C4-2B (cell line): ENCODE measurements around the gene RDH13.

Source experiments
- H3K27ac ChIP-seq: fragments of 450-650 bp; 2 replicates; pipeline ENCODE4 v1.5.1; 2017
- CTCF ChIP-seq: fragments of 450-650 bp; conservative IDR thresholded peaks from 2 replicates; pipeline ENCODE4 v1.5.1; 2017; ENCODE audit warnings: mild to moderate bottlenecking
- ZFX ChIP-seq: fragments of 450-650 bp; IDR thresholded peaks from 2 replicates; pipeline ENCODE4 v1.6.1; 2017

The RDH13 gene

GRCh38 chr19:55079400-55080038 lies 16.6 kb upstream of the RDH13 start:
- no peak overlapping the region for H3K27ac ChIP-seq
- TF ChIP-seq ZFX (no peak), CTCF (no peak)

- H3K27ac ChIP-seq: no peak overlapping the region
- TF ChIP-seq CTCF: no peak
These were observed 16.0 kb upstream of the RDH13 start for GRCh38 chr19:55078996-55079395.

DNA sequence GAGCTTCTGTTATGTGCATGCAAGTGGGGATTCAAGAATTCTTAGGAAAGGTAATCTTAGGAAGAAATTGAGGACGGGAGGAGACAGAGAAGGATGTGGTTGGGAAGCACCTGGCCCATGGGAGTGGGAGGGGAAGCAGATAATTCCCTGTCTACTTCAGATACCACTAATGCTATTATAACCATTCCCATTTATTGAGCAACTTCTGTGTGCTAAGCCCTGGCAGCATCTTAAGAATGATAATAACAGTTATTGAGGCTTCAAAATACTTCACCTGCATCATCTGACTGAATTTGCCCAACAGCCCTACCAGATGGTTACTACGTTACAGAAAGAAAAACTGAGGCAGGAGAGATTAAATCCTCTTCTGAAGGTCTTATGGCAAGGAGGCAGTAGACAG lies 14.2 kb upstream of the RDH13 start:
- TF ChIP-seq CTCF: no peak
- TF ChIP-seq ZFX: no peak
- H3K27ac ChIP-seq: no peak overlapping the region

DNA sequence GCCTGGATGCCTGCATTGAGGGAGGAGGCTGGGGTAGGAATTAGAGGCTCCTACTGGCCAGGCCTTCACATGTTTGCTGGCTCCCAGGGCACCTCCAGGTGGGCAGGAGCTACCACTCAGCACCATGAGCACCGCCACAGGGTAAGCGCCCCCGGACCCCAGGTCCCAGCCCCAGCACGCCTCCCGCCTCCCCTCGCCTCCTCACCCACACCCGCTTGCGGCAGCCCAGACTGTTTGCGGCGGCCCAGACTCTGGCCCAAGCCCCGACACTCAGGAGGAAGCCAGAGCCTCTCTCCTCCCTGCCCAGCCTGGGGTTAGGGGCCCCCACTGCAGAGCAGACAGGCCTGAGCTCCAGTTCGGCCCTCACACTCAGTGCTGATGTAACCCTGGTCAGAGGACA lies 13.4 kb upstream of the RDH13 start:
- TF ChIP-seq ZFX (no peak), CTCF (no peak)
- no peak overlapping the region for H3K27ac ChIP-seq

DNA sequence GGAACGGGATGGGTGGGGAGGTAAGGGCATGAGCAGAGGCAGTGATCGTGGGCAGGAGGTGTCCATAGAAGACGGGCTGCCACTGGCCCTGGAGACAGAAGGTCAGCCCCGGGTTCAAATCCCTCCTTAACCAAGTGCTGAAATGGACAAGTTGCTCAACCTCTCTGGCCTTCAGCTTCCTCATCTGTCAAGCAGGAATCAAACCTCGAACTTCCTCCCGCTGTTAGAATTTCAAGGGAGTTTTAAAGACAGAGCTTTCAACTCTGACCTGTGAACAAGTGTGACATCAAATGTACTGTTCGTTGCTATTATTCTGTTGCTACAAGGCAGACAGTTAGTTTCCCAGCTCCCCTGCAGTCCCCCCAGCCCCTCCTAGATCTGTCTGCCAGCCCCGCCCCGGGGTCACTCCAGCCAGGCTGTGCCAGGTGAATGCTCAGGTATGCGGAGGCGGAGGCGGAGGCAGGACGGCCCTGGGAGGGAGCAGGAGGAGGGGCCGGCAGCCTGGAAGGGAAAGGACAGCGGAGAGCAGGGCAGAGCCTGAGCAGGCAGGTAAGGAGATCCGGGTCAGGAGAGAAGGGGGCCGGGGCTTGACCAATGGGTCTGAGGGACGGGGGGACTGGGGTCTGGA lies 12.5 kb upstream of the RDH13 start, which contains the start of gene EPS8L1:
Gene EPS8L1 (plus strand): TSS at position 499 of the 628 bp plus-strand sequence. CDS start 576 bp downstream, outside the sequence.
- no peak within 1 kb of the TSS for H3K27ac ChIP-seq
- TF ChIP-seq CTCF: no peak
- no peak for TF ChIP-seq ZFX

DNA sequence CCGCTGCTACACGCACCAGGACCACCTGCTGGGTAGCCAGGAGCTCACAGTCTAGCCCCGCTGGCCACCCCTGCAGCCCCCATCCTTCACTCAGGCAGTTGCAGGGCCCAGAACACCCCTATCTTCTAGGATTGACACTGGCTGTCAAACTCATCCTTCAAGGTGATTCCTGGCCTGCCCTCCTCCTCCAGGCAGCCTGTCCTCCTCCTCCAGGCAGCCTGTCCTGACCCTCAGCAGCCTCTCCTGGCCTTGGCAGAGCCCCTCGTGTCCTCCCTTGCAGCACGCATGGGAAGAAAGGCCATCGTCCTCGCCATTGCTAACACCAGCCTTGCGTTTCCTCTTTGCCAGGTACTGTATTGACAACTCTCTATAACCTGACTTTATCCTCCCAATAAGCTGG lies 9.0 kb upstream of the RDH13 start:
- H3K27ac ChIP-seq: no peak overlapping the region
- TF ChIP-seq ZFX (no peak), CTCF (no peak)

GRCh38 chr19:55071129-55071502 lies 8.2 kb upstream of the RDH13 start:
- H3K27ac ChIP-seq: no peak overlapping the region
- no peak for TF ChIP-seq ZFX
- TF ChIP-seq CTCF: no peak
